K562 (cell line): ENCODE results near the gene ZNF750.

ENCODE experiments used
- CTCF ChIP-seq, 3 experiments: IDR thresholded peaks in 2 of 3; conservative IDR thresholded peaks in 1 of 3; 2 replicates each; pipeline ENCODE4 v1.5.1; 2011 to 2012; ENCODE audit warnings: low read length in 3 of 3, mild to moderate bottlenecking in 3 of 3, control low read depth in 2 of 3, improper control_type of control experiment in 1 of 3, inconsistent platforms in 1 of 3, low read depth in 1 of 3, mixed read lengths in 1 of 3, moderate library complexity in 1 of 3; ENCODE audit not compliant: insufficient read depth in 2 of 3
- JUND ChIP-seq, 2 experiments: IDR thresholded peaks; 2 replicates in 1 of 2; 3 replicates in 1 of 2; pipeline ENCODE4 v1.6.1; 2011; ENCODE audit warnings: borderline replicate concordance in 2 of 2, low read depth in 2 of 2, low read length in 2 of 2, improper control_type of control experiment in 1 of 2, missing biosample characterization in 1 of 2, missing genetic modification characterization in 1 of 2, missing genetic modification reagents in 1 of 2

GRCh38 chr17:82799591-82799990 is 40.2 kb downstream of the ZNF750 start:
- TF ChIP-seq JUND (IDR thresholded peaks at IDR 0.05; ENCODE audit: borderline replicate concordance, low read depth, low read length) (no peak), JUND (tag; IDR thresholded peaks at IDR 0.05; ENCODE audit: borderline replicate concordance, low read depth, low read length) (no peak), CTCF (IDR thresholded peaks at IDR 0.05 in 2 of 3, conservative IDR thresholded peaks at IDR 0.05 in 1 of 3; ENCODE audit: insufficient read depth in 2 of 3, low read depth in 1 of 3, low read length in 3 of 3) (no peak)
